HAP-1 (cell line): Measurements from ENCODE around the gene HAP1.

ENCODE experiments used
- DNase-seq, 2 experiments: peaks; one replicate each; pipeline ENCODE4 v3.0.0-alpha.2; 2016 to 2020; ENCODE audit warnings: low spot score in 2 of 2
- H3K27me3 ChIP-seq: fragments of 250-450 bp; sonication (Bioruptor Pico); 2 replicates; pipeline ENCODE4 v1.5.1; 2020; ENCODE audit warnings: low read depth, mild to moderate bottlenecking, moderate library complexity
- H3K36me3 ChIP-seq: fragments of 250-450 bp; sonication (Bioruptor Pico); replicated peaks from 2 replicates; pipeline ENCODE4 v1.5.1; 2020; ENCODE audit warnings: mild to moderate bottlenecking
- H3K4me1 ChIP-seq: fragments of 250-450 bp; sonication (Bioruptor Pico); 2 replicates; pipeline ENCODE4 v1.5.1; 2020; ENCODE audit warnings: mild to moderate bottlenecking
- H3K4me3 ChIP-seq: fragments of 250-450 bp; sonication (Bioruptor Pico); 2 replicates; pipeline ENCODE4 v1.5.1; 2020; ENCODE audit warnings: mild to moderate bottlenecking, moderate library complexity
- H3K9me3 ChIP-seq: fragments of 250-450 bp; sonication (Bioruptor Pico); 2 replicates; pipeline ENCODE4 v1.5.1; 2020; ENCODE audit warnings: mild to moderate bottlenecking, moderate library complexity
- in situ Hi-C: fragments of 300-500 bp; cut with MboI; formaldehyde crosslinking; loops from 3 replicates; pipeline ENCODE4 v1.14.3; 2020; ENCODE audit warnings: low sequenced_read_pairs, inconsistent platforms, mixed read lengths

HAP1 gene

GRCh38 chr17:41748275-41748674 lies 13.8 kb upstream of the HAP1 start:
- Histone ChIP-seq H3K4me1 (no peaks in the 10 kb centered on the region), H3K36me3 (no peaks in the 10 kb centered on the region), H3K9me3 (no peaks in the 10 kb centered on the region), H3K4me3 (no peak overlapping the region), H3K27me3 (no peaks in the 10 kb centered on the region)
- no peak for DNase-seq
- in situ Hi-C loops, result no loop called here

GRCh38 chr17:41741709-41742108 lies 7.3 kb upstream of the HAP1 start:
- Histone ChIP-seq H3K36me3 (no peaks in the 10 kb centered on the region), H3K9me3 (no peaks in the 10 kb centered on the region), H3K4me3 (no peak overlapping the region), H3K27me3 (peaks cover 10% of the 10 kb centered on the region), H3K4me1 (peaks cover 3% of the 10 kb centered on the region; the same call in 1 of the 2 replicates)
- no peak for DNase-seq
- in situ Hi-C loops, result no loop called here

GRCh38 chr17:41740506-41740905 lies 6.1 kb upstream of the HAP1 start:
- DNase-seq, result no peak
- Histone ChIP-seq H3K4me3 (no peak overlapping the region), H3K4me1 (peaks cover 3% of the 10 kb centered on the region; the same call in 1 of the 2 replicates), H3K27me3 (peaks cover 19% of the 10 kb centered on the region), H3K36me3 (no peaks in the 10 kb centered on the region), H3K9me3 (no peaks in the 10 kb centered on the region)
- in situ Hi-C loops, result no loop called here

GRCh38 chr17:41739661-41740352 lies 5.4 kb upstream of the HAP1 start:
- no peaks in the 10 kb centered on the region for H3K9me3 ChIP-seq
- H3K27me3 ChIP-seq, result peaks cover 26% of the 10 kb centered on the region
- in situ Hi-C loops, result loop anchor here (5.0 kb wide), 1 partner anchor 62 kb away; no protein-coding TSS in a partner anchor
- no peak for DNase-seq
- H3K4me3 ChIP-seq, result no peak overlapping the region
- peaks cover 6% of the 10 kb centered on the region; the same call in 1 of the 2 replicates for H3K4me1 ChIP-seq
- no peaks in the 10 kb centered on the region for H3K36me3 ChIP-seq

- no peaks in the 10 kb centered on the region for H3K36me3 ChIP-seq
- in situ Hi-C loops, result loop anchor here (5.0 kb wide), 1 partner anchor 64 kb away; no protein-coding TSS in a partner anchor
- H3K4me3 ChIP-seq, result no peak overlapping the region
- H3K27me3 ChIP-seq, result peaks cover 27% of the 10 kb centered on the region
- peaks cover 6% of the 10 kb centered on the region; the same call in 1 of the 2 replicates for H3K4me1 ChIP-seq
- DNase-seq, result no peak
- no peaks in the 10 kb centered on the region for H3K9me3 ChIP-seq
Measured at GRCh38 chr17:41738801-41739112, 4.3 kb upstream of the HAP1 start.

DNA sequence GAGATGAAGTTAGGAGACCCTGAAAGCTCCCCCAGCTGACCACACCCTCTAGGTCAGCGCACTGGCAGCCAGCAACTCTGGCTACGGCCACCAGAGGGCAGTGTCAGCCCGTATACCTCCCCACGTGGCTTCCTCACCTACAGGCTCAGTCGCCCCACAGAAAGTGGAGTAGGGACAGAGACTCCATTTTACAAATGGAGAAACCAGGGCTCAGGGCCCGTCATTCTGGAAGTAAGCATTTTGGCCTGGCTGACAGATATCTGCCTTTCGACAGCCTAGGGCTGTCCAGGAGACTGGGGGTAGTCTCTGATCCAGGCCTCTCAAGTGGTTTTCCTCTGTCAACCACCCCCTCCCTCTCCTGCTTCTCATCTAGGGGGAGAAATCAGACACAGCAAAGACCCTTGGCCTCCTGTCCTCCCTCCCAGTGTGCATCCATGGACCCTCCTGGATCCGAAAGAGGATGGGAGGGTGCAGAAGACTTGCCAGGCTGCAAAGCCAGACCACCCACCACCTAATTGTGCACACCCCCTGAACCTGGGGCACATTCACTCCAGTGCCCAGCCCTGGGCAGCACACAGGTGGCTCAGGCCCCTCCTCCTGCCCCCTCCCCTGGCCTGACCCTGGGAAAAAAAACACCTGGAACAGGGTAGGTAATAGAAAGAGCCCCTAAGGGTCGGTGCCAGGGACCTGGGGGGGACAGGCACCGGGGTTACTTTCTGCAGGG lies 3.8 kb upstream of the HAP1 start:
- H3K9me3 ChIP-seq, result no peaks in the 10 kb centered on the region
- H3K4me3 ChIP-seq, result no peak overlapping the region
- H3K27me3 ChIP-seq, result peaks cover 27% of the 10 kb centered on the region
- peak; percentile 77 to 90 for DNase-seq
- H3K4me1 ChIP-seq, result peaks cover 6% of the 10 kb centered on the region; the same call in 1 of the 2 replicates
- in situ Hi-C loops, result loop anchor here (5.0 kb wide), 1 partner anchor 64 kb away; no protein-coding TSS in a partner anchor
- no peaks in the 10 kb centered on the region for H3K36me3 ChIP-seq

- Histone ChIP-seq H3K4me1 (peaks cover 6% of the 10 kb centered on the region; the same call in 1 of the 2 replicates), H3K36me3 (no peaks in the 10 kb centered on the region), H3K4me3 (no peak overlapping the region), H3K9me3 (no peaks in the 10 kb centered on the region), H3K27me3 (peaks cover 27% of the 10 kb centered on the region)
- no peak for DNase-seq
- in situ Hi-C loops, result loop anchor here (5.0 kb wide), 1 partner anchor 65 kb away; no protein-coding TSS in a partner anchor
Measured at GRCh38 chr17:41737680-41738023, 3.2 kb upstream of the HAP1 start.

GRCh38 chr17:41736983-41737679 lies 2.7 kb upstream of the HAP1 start:
- H3K9me3 ChIP-seq, result no peaks in the 10 kb centered on the region
- no peak overlapping the region for H3K4me3 ChIP-seq
- DNase-seq, result no peak
- peaks cover 6% of the 10 kb centered on the region; the same call in 1 of the 2 replicates for H3K4me1 ChIP-seq
- no peaks in the 10 kb centered on the region for H3K36me3 ChIP-seq
- in situ Hi-C loops, result loop anchor here (5.0 kb wide), 1 partner anchor 65 kb away; no protein-coding TSS in a partner anchor
- peaks cover 27% of the 10 kb centered on the region for H3K27me3 ChIP-seq

DNA sequence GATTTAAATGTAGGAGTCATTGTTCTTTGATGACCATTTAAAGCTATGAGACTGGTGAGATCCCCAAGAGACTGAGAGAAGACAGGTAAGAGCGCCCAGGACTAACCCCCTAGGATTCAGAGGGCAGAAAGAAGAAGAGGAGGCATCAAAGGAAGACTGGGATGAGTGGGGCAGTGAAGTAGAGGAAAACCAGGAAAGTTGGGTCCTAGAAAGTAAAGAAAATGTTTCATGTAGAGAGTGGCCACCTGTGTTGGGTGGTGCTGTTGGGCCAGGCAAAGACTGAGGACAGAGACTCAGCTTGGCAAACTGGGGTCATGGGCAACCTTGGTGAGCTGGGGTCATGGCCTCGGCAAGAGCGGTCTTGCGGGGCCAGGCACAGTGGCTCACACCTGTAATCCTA lies 1.3 kb upstream of the HAP1 start:
- H3K36me3 ChIP-seq, result no peaks in the 10 kb centered on the region
- H3K4me1 ChIP-seq, result peaks cover 6% of the 10 kb centered on the region; the same call in 1 of the 2 replicates
- no peak for DNase-seq
- peaks cover 27% of the 10 kb centered on the region for H3K27me3 ChIP-seq
- in situ Hi-C loops, result loop anchor here (5.0 kb wide), 1 partner anchor 67 kb away; no protein-coding TSS in a partner anchor
- H3K4me3 ChIP-seq, result no peak overlapping the region
- H3K9me3 ChIP-seq, result no peaks in the 10 kb centered on the region

GRCh38 chr17:41734949-41735313 lies 488 bp upstream of the HAP1 start:
- no peak for DNase-seq
- Histone ChIP-seq H3K9me3 (no peaks in the 10 kb centered on the region), H3K4me1 (peaks cover 6% of the 10 kb centered on the region; the same call in 1 of the 2 replicates), H3K4me3 (peak overlapping the region; percentile 75), H3K36me3 (no peaks in the 10 kb centered on the region), H3K27me3 (peaks cover 27% of the 10 kb centered on the region)
- in situ Hi-C loops, result loop anchor here (5.0 kb wide), 1 partner anchor 67 kb away; no protein-coding TSS in a partner anchor

GRCh38 chr17:41733348-41734138 lies 900 bp downstream of the HAP1 start:
- in situ Hi-C loops, result no loop called here
- H3K4me3 ChIP-seq, result peak overlapping the region; percentile 75

GRCh38 chr17:41731836-41732235 lies 2.6 kb downstream of the HAP1 start:
- H3K36me3 ChIP-seq, result no peaks in the 10 kb centered on the region
- no peak overlapping the region for H3K4me3 ChIP-seq
- DNase-seq, result no peak
- H3K27me3 ChIP-seq, result peaks cover 17% of the 10 kb centered on the region
- in situ Hi-C loops, result no loop called here
- no peaks in the 10 kb centered on the region for H3K9me3 ChIP-seq
- 0 out of 2 replicates have a peak, but pooled peaks cover 3% of the 10 kb centered on the region for H3K4me1 ChIP-seq

More at GRCh38 chr17:41733348-41734138, 900 bp downstream of the HAP1 start:
- Histone ChIP-seq H3K9me3 (no peaks in the 10 kb centered on the region), H3K27me3 (peaks cover 27% of the 10 kb centered on the region), H3K4me1 (peaks cover 6% of the 10 kb centered on the region; the same call in 1 of the 2 replicates), H3K36me3 (no peaks in the 10 kb centered on the region)
- no peak for DNase-seq

DNA sequence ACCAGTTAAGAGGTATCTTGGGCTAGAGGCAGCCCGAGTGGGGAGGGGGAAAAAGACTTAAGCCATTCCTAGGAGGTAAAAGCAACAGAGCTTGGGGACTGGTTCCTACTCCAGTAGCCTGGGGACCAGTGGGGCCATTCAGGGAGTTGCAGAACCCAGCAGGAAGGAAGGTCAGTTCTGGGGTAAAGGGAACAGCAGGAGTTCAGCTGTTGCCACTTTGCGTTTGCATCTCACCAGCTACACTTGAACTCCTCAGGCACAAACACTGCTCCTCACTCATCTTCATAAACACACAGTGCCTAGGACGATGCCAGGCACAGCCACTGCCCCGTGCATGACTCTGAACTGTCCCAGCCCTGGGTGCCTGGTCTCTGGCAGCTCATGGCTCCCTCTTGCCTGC lies 4.0 kb downstream of the HAP1 start:
- DNase-seq, result no peak
- Histone ChIP-seq H3K9me3 (no peaks in the 10 kb centered on the region), H3K36me3 (no peaks in the 10 kb centered on the region), H3K4me3 (no peak overlapping the region), H3K4me1 (0 out of 2 replicates have a peak, but pooled peaks cover 3% of the 10 kb centered on the region), H3K27me3 (peaks cover 8% of the 10 kb centered on the region)
- in situ Hi-C loops, result no loop called here
